MM.1S (cell line): Measurements from ENCODE around the gene NUB1.

Source experiments
- DNase-seq: peaks from one replicate; pipeline ENCODE4 v3.0.0-alpha.2; 2015
- H2AFZ ChIP-seq: fragments of 300-600 bp; sonication (generic); 2 replicates; pipeline ENCODE4 v1.6.0; 2016; ENCODE audit warnings: antibody characterized with exemption, low read length
- H3F3A ChIP-seq: fragments of 300-600 bp; sonication (generic); 2 replicates; pipeline ENCODE4 v1.6.1; 2016; ENCODE audit warnings: mild to moderate bottlenecking, antibody characterized with exemption, low read length, moderate library complexity, mixed read lengths; ENCODE audit not compliant: insufficient read depth
- H3K27ac ChIP-seq: fragments of 300-600 bp; sonication (generic); 2 replicates; pipeline ENCODE4 v1.5.1; 2016; ENCODE audit warnings: mild to moderate bottlenecking, low read length
- H3K27me3 ChIP-seq: fragments of 300-600 bp; sonication (generic); replicated peaks from 2 replicates; pipeline ENCODE4 v1.6.0; 2016; ENCODE audit warnings: low read length; ENCODE audit not compliant: insufficient read depth
- H3K36me3 ChIP-seq: fragments of 300-600 bp; sonication (generic); replicated peaks from 2 replicates; pipeline ENCODE4 v1.6.1; 2016; ENCODE audit warnings: mild to moderate bottlenecking, low read length, mixed read lengths; ENCODE audit not compliant: insufficient read depth
- H3K4me1 ChIP-seq: fragments of 300-600 bp; sonication (generic); 2 replicates; pipeline ENCODE4 v1.6.1; 2016; ENCODE audit warnings: low read length, mixed read lengths
- H3K4me2 ChIP-seq: fragments of 300-600 bp; sonication (generic); 2 replicates; pipeline ENCODE4 v1.6.0; 2016; ENCODE audit warnings: low read depth, low read length
- H3K4me3 ChIP-seq: fragments of 300-600 bp; sonication (generic); 2 replicates; pipeline ENCODE4 v1.5.1; 2016; ENCODE audit warnings: low read length, mixed read lengths
- H3K79me2 ChIP-seq: fragments of 300-600 bp; sonication (generic); 2 replicates; pipeline ENCODE4 v1.6.1; 2016; ENCODE audit warnings: mixed run types, low read length, mixed read lengths
- H3K9ac ChIP-seq: fragments of 300-600 bp; sonication (generic); 2 replicates; pipeline ENCODE4 v1.6.1; 2016; ENCODE audit warnings: low read length, mixed read lengths
- H3K9me2 ChIP-seq: fragments of 300-600 bp; sonication (generic); replicated peaks from 2 replicates; pipeline ENCODE4 v1.6.1; 2016; ENCODE audit warnings: mild to moderate bottlenecking, low read length, mixed read lengths; ENCODE audit not compliant: insufficient read depth
- H3K9me3 ChIP-seq: fragments of 300-600 bp; sonication (generic); replicated peaks from 2 replicates; pipeline ENCODE4 v1.6.1; 2016; ENCODE audit warnings: mild to moderate bottlenecking, low read length, mixed read lengths; ENCODE audit not compliant: insufficient read depth
- H4K20me1 ChIP-seq: fragments of 300-600 bp; sonication (generic); 2 replicates; pipeline ENCODE4 v1.6.1; 2016; ENCODE audit warnings: mild to moderate bottlenecking, low read length, moderate library complexity, mixed read lengths; ENCODE audit not compliant: insufficient read depth
- CTCF ChIP-seq: fragments of 300-600 bp; sonication (generic); IDR thresholded peaks from 2 replicates; pipeline ENCODE4 v1.5.1; 2016; ENCODE audit warnings: antibody characterized with exemption, low read length, mixed read lengths
- EZH2 ChIP-seq: fragments of 300-600 bp; sonication (generic); optimal IDR thresholded peaks from 2 replicates; pipeline ENCODE3; 2017; ENCODE audit warnings: low read depth, mild to moderate bottlenecking, antibody characterized with exemption, low read length, mixed read lengths
- EZH2phosphoT487 ChIP-seq: fragments of 300-600 bp; sonication (generic); IDR thresholded peaks from 2 replicates; pipeline ENCODE4 v1.6.1; 2018; ENCODE audit warnings: antibody characterized with exemption, low read length

NUB1 gene

GRCh38 chr7:151298765-151299164 lies 42.8 kb upstream of the NUB1 start:
- Histone ChIP-seq H3F3A (no peaks in the 10 kb centered on the region), H3K79me2 (no peaks in the 10 kb centered on the region), H3K27ac (no peak overlapping the region), H3K36me3 (no peaks in the 10 kb centered on the region), H3K4me3 (no peak overlapping the region), H3K9me3 (no peaks in the 10 kb centered on the region), H3K9me2 (no peaks in the 10 kb centered on the region), H3K4me2 (no peak overlapping the region), H3K9ac (no peak overlapping the region), H4K20me1 (no peaks in the 10 kb centered on the region), H3K27me3 (peaks cover 23% of the 10 kb centered on the region), H3K4me1 (no peaks in the 10 kb centered on the region), H2AFZ (no peak overlapping the region)
- DNase-seq = no peak
- no peak for TF ChIP-seq EZH2
- TF ChIP-seq EZH2phosphoT487 = no peak
- no peak for TF ChIP-seq CTCF

GRCh38 chr7:151299530-151299929 lies 42.1 kb upstream of the NUB1 start:
- Histone ChIP-seq H3K27me3 (peaks cover 23% of the 10 kb centered on the region), H3F3A (no peaks in the 10 kb centered on the region), H3K9ac (no peak overlapping the region), H3K79me2 (no peaks in the 10 kb centered on the region), H3K9me2 (no peaks in the 10 kb centered on the region), H4K20me1 (no peaks in the 10 kb centered on the region), H3K4me1 (no peaks in the 10 kb centered on the region), H2AFZ (no peak overlapping the region), H3K27ac (no peak overlapping the region), H3K4me3 (no peak overlapping the region), H3K4me2 (no peak overlapping the region), H3K36me3 (no peaks in the 10 kb centered on the region), H3K9me3 (no peaks in the 10 kb centered on the region)
- TF ChIP-seq CTCF (no peak), EZH2 (no peak), EZH2phosphoT487 (no peak)
- no peak for DNase-seq

- H3K27ac ChIP-seq = no peak overlapping the region
- DNase-seq = no peak
- no peaks in the 10 kb centered on the region for H3F3A ChIP-seq
- no peaks in the 10 kb centered on the region for H3K4me1 ChIP-seq
- TF ChIP-seq EZH2 = no peak
- no peak for TF ChIP-seq EZH2phosphoT487
- no peak for TF ChIP-seq CTCF
- H3K9ac ChIP-seq = no peak overlapping the region
- no peak overlapping the region for H3K4me3 ChIP-seq
- no peaks in the 10 kb centered on the region for H4K20me1 ChIP-seq
- H3K79me2 ChIP-seq = no peaks in the 10 kb centered on the region
- H2AFZ ChIP-seq = no peak overlapping the region
- no peaks in the 10 kb centered on the region for H3K9me3 ChIP-seq
- H3K4me2 ChIP-seq = no peak overlapping the region
- peaks cover 28% of the 10 kb centered on the region for H3K27me3 ChIP-seq
- H3K9me2 ChIP-seq = no peaks in the 10 kb centered on the region
- no peaks in the 10 kb centered on the region for H3K36me3 ChIP-seq
These were observed 41.5 kb upstream of the NUB1 start for GRCh38 chr7:151299940-151300645.
